Measurements from ENCODE around the gene HSP90B1.

Gene HSP90B1

GRCh38 chr12:103930034-103930786 lies at the start of gene HSP90B1:
Gene HSP90B1, plus strand, starts transcription at chr12:103930410. Its CDS starts 106 bp downstream, at chr12:103930516.
- peak; percentile 98 to 100 for DNase-seq

- no peak for DNase-seq
These were observed 48.9 kb upstream of the HSP90B1 start for GRCh38 chr12:103881261-103881660.

- DNase-seq: no peak
These were observed 47.2 kb upstream of the HSP90B1 start for GRCh38 chr12:103882861-103883596.

- DNase-seq: no peak
These were observed 46.3 kb upstream of the HSP90B1 start for GRCh38 chr12:103883908-103884307.

- DNase-seq: peak in 1 of 2 experiments; percentile 37
These were observed 45.9 kb upstream of the HSP90B1 start for GRCh38 chr12:103884316-103884715.

GRCh38 chr12:103886195-103886797 lies 43.9 kb upstream of the HSP90B1 start:
- no peak for DNase-seq

GRCh38 chr12:103887738-103888137 lies 42.5 kb upstream of the HSP90B1 start:
- no peak for DNase-seq

GRCh38 chr12:103897316-103897715 lies 32.9 kb upstream of the HSP90B1 start:
- no peak for DNase-seq

GRCh38 chr12:103901518-103902173 lies 28.6 kb upstream of the HSP90B1 start:
- DNase-seq: peak; percentile 3 to 15

GRCh38 chr12:103903993-103904392 lies 26.2 kb upstream of the HSP90B1 start:
- DNase-seq: no peak

- no peak for DNase-seq
These were observed 24.4 kb upstream of the HSP90B1 start for GRCh38 chr12:103905730-103906349.

GRCh38 chr12:103908246-103908541 lies 22.0 kb upstream of the HSP90B1 start:
- no peak for DNase-seq

GRCh38 chr12:103908877-103909276 lies 21.3 kb upstream of the HSP90B1 start:
- no peak for DNase-seq

- DNase-seq: no peak
These were observed 20.4 kb upstream of the HSP90B1 start for GRCh38 chr12:103909811-103910210.

- no peak for DNase-seq
These were observed 18.1 kb upstream of the HSP90B1 start for GRCh38 chr12:103912069-103912468.

- no peak for DNase-seq
These were observed 17.1 kb upstream of the HSP90B1 start for GRCh38 chr12:103913100-103913499.

- no peak for DNase-seq
These were observed 14.9 kb upstream of the HSP90B1 start for GRCh38 chr12:103915306-103915705.

GRCh38 chr12:103917873-103918272 lies 12.3 kb upstream of the HSP90B1 start:
- DNase-seq: no peak

GRCh38 chr12:103924761-103925641 lies 5.2 kb upstream of the HSP90B1 start:
- peak; percentile 24 to 38 for DNase-seq

- peak in 1 of 2 experiments; percentile 35 for DNase-seq
These were observed 1.5 kb upstream of the HSP90B1 start for GRCh38 chr12:103928682-103929045.

- DNase-seq: peak; percentile 61 to 86
These were observed 995 bp upstream of the HSP90B1 start for GRCh38 chr12:103929046-103929783.

- no peak for DNase-seq
These were observed 501 bp upstream of the HSP90B1 start for GRCh38 chr12:103929784-103930033.
